GM11168 (cell line): Measurements from ENCODE around the gene PAQR6.

Experiments used
- in situ Hi-C: fragments of 300-500 bp; cut with MboI; formaldehyde crosslinking; loops from one replicate; pipeline ENCODE4 v1.12.0; 2022; ENCODE audit warnings: low sequenced_read_pairs; ENCODE audit not compliant: unreplicated experiment

PAQR6 gene

DNA sequence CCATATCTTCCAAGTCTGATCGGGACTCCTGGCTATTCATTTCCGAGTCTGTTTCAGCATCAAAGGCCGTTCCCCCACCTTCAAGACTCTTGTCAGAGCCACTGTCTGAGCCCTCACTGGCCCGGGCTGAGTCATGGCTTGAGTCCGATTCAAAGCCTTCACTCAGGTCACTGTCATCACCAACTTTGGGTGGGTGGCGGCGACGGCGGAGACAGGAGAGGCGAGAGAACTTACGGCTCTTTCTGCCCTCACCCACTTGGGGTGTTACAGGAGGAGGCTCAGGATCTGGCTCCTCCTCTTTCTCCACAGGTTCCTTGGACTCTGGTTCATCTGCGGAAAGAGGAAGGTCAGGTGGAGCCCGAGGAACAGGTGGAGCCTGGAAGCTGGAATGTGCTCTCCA, 18.2 kb upstream of the PAQR6 start:
- in situ Hi-C loops, result no loop called here

DNA sequence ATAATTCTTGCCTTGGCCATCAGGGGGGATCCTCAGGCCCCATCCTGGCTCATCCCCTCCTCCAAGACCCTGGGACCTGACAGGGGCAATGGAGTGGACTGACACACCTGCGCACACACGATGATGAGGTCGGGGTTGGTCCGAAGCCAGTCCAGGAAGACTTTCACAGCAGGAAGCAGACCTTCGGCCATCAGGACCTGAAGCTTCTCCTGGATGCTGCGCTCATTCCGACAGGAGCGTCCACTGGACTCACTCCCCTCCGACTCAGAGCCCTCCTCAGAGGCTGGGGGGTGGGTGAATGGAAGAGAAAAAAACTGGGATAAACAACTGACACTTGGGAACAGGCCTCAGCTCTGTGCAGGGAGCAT, 15.4 kb upstream of the PAQR6 start:
- in situ Hi-C loops, result no loop called here

- in situ Hi-C loops, result no loop called here
Observed at GRCh38 chr1:156262461-156263287, 14.8 kb upstream of the PAQR6 start.

DNA sequence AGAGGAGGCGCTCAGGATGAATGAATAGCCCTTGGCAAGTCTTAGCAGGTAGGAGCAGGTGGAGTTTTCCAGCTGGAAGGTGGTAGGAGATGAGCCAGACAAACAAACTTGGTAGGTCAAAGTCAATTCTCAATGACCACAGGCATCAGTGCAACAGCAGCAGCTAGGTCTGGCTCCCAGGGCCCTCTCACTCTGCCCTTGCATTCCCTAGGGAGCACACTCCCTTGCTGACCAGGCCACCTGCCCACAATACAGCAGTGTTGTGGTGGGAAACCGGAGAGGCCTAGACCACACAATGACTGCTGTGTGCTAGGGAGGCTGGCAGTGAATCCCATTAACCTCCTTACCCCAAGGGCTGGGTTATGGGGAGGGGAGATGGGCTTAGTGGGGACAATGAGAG, 13.0 kb upstream of the PAQR6 start:
- in situ Hi-C loops, result no loop called here

DNA sequence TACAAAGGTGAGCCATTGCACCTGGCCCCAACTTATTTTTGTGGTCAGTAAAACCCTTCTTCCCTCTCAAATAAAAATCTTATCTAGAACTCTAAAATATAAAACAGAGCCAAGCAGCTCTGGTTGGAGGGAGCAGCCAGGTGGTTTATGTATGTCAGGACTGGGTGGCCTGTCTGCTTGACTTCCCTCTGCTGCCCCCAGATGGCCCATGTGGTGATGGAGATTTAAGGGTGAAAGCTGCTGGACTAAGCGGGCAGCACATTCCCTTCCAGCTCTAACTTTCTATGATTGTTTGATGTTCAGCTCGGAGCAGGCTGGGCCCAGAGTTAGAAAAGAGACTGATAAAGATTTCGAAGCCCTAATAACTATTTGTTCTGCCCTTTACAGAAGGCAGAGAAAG, 11.9 kb upstream of the PAQR6 start:
- in situ Hi-C loops, result no loop called here

DNA sequence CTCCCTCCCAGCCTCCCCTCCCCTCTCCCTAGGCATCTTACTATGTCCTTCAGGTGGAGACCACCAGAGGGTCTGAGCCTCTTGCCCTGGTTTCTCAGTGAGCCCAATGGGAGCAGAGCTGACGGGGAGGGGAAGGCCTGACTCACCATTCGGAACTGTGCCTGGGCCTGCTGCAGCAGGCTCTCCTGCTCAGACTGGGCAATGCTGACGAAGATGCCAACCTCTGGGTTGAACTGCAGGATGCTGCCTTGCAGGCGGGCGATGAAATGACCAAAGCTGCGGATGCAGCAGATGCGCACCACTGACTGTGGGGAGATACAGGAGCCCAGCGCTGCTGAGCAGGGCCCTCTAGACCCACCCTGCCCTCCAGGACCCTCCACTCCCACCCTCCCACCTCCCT, 11.0 kb upstream of the PAQR6 start:
- in situ Hi-C loops, result no loop called here

GRCh38 chr1:156257711-156258110, 9.9 kb upstream of the PAQR6 start:
- in situ Hi-C loops, result no loop called here

DNA sequence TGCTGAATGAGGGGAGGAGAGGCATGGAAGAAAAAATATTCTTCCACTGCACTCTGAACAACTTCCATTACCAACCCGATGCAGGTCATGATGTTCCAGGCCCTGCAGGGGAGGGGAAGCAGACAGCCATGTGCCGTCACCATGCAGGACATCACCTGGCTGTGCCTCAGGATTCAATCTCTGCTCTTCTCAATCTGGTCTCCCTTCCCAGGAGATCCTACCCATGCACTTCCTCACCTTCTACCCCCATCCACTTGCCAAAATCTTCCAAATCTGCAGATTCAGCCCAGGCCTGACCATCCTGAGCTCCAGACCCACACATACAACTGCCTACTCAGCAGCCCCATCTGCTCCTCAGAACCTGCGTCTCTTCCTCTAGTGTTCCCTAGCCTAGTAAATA, 5.8 kb upstream of the PAQR6 start:
- in situ Hi-C loops, result no loop called here

DNA sequence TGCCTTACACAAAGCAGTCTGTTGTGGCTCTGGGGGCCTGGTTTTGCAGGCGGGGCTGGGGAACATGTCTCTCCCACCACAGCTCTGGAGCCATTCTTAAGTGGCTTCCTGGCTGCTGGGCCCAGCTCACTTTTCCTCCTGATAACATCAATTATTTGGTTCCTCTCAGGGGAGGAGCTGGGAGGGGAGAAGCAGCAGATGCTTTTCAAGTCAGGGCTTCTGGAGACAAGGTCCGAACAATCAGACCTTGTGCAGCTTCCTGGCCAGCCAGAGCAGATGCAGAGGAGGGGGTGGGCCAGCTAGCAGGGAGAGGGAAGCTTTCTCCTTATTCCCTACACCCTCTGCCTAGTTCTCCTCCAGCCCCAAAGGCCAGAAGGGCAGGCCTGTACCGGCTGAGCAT, 3.7 kb upstream of the PAQR6 start:
- in situ Hi-C loops, result no loop called here

- in situ Hi-C loops, result no loop called here
Observed at GRCh38 chr1:156249593-156249992, 1.7 kb upstream of the PAQR6 start.

DNA sequence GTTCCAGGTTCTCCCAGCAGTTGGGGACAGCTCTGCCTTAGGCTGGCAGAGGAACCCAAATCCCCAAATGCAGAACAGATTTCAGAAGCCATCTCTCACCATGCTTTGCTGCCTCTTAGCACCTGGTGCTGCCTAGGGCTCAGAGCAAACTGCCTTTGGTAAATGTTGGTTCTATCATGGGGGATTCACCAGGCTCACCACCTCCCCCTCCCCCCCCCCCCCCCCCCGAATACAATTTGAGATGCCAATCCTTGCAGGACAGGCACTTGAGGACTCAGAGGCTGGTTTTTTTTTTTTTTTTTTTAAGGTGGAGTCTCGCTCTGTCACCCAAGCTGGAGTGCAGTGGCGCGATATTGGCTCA, 447 bp upstream of the PAQR6 start:
- in situ Hi-C loops, result no loop called here

DNA sequence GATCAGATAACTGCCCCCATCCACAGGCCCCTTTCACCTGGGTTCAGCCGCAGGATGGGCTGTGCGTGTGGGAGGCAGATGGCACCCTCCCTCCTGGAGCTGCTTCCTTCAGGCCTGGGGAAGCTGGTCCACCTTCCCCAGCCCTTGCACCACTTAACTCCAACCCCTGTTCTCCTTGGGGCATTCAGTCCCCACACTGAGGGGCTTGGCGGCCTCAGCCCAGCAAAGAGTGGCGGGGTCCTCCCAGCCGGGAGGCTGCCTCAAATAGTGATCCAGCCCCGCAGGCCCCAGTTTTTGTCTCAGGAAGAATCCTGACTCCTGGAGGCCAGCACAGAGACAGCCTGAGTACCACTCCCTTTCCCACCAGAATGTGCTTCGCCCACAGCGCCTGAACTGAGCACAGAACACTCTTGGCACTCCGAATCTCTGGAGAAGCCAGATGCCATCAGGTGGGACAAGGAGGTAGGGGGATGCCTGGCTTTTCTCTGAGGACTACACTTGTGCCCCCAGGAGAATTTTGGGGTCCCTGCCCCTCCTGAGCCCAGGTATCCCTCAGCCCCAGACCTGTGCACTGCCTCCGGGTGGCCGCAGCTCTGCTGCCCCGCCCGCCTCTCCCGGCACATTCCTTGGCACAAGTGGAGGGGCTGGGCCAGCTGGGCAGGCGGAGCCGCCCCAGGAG, 936 bp downstream of the PAQR6 start:
- in situ Hi-C loops, result no loop called here

DNA sequence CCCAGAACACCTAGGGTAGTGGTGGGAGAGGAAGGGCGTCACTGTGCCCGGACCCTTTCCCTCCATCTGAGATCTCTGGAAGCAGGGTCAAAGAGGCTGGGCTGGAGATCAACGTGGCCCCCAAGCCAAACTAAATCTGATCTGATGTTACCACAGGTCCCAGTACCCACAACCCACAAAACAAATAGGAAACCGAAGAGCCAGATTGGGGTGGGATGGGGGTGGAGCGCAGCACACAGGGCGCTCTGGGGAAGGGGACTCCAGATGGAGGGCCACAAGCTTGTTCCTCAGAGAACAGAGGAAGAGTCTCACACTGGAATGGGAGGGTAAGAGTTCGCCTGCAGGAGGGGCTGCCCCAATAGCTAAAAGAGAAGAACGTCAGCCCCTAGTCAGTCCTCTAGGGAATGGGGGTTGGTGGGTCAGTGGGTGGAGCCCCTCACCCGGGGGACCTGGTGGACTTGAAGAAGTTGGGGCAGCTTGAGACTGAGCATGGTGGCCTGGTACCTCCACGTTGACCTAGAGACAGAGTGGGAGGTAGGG, 1.5 kb downstream of the PAQR6 start:
- in situ Hi-C loops, result no loop called here

DNA sequence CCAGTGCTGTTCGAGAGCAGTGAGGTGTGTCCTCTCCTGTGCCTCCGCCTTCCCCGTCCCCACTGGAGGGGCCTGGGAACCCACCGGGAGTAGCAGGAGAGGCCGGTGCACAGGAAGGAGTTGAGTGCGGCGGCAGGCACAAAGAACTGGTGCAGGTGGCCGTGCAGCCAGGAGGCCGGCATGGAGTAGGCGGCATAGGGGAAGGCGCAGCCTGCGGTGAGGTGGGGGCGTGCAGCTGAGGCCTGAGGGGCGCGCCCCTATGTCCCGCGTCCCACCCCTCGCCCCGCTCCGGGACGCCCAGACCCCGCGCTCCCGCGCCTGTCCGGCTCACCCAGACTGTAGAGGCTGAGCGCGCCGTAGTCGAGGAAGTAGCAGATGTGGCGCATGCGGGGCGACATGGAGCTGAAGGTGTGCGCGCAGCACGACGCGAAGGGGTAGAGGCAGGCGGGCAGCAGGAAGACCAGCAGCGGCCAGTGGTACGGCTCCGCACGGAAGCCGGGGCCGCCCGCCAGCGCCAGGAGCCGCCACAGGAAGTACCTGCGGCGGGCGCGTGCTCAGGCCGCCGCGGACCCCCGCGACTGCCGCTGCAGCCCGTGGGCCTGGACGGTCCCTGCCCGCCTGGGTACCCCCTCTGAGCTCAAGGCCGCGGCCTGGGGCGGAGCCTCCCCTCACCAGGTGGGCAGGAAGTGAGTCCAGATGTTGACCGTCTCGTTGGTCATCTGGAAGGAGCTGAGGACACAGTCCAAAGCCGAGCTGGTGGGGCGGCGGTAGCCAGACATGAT, 2.2 kb downstream of the PAQR6 start:
- in situ Hi-C loops, result no loop called here

- in situ Hi-C loops, result no loop called here
Observed at GRCh38 chr1:156244712-156245111, 3.1 kb downstream of the PAQR6 start.

GRCh38 chr1:156244126-156244525, 3.7 kb downstream of the PAQR6 start:
- in situ Hi-C loops, result no loop called here

DNA sequence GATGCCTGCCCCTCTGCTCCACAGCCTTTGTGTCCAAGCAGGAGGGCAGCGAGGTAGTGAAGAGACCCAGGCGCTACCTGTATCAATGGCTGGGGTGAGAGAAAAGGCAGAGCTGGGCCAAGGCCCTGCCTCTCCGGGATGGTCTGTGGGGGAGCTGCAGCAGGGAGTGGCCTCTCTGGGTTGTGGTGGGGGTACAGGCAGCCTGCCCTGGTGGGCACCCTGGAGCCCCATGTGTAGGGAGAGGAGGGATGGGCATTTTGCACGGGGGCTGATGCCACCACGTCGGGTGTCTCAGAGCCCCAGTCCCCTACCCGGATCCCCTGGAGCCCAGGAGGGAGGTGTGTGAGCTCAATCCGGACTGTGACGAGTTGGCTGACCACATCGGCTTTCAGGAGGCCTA, 5.1 kb downstream of the PAQR6 start:
- in situ Hi-C loops, result no loop called here

- in situ Hi-C loops, result no loop called here
Observed at GRCh38 chr1:156241926-156242325, 5.9 kb downstream of the PAQR6 start, which contains the start of gene BGLAP. Gene BGLAP, plus strand, starts transcription at chr1:156242184. Its CDS starts 48 bp downstream, at chr1:156242232.

- in situ Hi-C loops, result no loop called here
Observed at GRCh38 chr1:156241311-156241811, 6.5 kb downstream of the PAQR6 start.

DNA sequence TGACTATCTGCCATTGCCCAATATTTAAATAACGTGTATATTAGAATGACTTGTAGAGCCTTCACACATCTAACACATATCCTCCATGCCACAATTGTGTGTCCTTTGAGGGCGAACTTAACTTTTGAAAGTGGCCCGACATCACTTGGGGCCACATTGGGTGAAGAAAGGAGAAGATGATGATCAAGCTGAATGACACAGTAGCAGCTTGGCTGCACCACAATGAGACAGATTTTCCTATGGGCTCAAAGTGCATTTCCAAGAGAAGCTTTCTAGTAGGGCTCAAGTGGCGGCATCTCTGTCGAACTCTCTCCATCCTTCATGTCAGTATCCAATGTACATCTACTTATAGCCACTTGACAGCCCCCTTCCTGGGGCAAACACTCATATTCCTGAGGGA, 9.6 kb downstream of the PAQR6 start:
- in situ Hi-C loops, result no loop called here

- in situ Hi-C loops, result no loop called here
Observed at GRCh38 chr1:156236164-156236563, 11.7 kb downstream of the PAQR6 start.
